Activated CD8-positive, alpha-beta memory T cell treated with anti-CD3 and anti-CD28 coated beads, Interleukin-2, amount 50 U/mL, for 1 hour (primary cell): ENCODE results near the gene DCTD.

Experiments used
- DNase-seq: peaks from one replicate; pipeline ENCODE4 v3.0.0-alpha.2; 2020; ENCODE audit errors: extremely low read depth

DCTD gene

DNA sequence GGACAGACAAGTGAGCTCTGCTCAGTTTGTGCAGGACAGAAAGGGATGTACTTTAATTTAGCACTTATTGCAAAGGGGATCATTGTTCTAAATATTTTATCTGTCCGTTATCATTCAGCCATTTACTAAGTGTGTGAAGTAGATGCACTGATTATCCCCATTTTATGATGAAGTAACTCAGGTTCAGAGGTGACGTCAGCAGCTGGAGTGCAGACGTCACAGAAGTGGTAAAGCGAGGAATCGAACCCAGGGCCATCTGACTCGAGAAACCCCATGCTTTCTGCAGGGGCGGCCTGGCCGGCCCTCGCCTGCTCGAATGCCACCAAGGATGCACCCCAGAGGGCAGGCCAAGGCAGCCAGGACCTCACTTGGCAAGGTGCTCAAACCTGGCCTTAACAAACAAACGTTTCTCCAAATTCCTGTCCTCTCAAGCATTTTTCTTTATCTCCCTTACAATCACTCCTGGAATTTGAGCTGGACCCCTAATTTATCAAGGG is 75.0 kb downstream of the DCTD start:
- DNase-seq = no peak

DNA sequence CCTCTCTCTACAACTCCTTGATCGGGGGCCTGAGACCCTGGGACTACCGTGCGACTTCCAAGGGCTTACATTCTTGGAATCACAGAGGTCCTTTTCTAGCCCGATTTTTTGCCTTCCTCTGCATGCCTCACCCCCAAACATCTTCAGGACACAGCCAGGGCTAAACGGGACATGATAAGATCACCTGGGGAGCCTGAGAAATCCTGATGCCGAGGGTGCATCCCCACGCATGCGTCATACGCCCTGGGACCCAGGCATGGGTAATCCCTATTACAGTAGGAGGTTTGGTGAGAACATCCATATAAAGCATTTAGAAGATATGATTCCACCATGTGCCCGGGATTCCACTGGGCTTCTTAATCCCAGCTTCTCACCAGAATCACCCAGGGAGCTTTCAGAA is 77.1 kb downstream of the DCTD start:
- DNase-seq = no peak
